ENCODE results near the gene TBC1D17.

DNA sequence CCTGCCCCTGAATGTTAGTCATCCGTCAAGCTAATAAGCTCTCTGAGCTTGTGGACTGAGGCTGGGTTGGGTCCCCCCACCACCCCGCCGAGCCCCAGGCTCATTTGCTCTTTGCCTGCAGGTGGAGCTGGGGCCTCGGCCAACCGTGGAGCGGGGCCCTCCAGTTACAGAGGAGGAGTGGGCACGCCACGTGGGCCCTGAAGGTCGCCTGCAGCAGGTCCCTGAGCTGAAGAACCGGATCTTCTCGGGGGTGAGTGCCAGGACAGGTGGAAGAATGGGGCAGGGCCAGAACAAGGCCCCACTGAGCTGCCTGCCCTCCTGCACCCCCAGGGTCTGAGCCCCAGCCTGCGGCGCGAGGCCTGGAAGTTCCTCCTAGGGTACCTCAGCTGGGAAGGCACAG lies 5.1 kb downstream of the TBC1D17 start:
- no peak for TF ChIP-seq CTCF (IDR thresholded peaks at IDR 0.05; ENCODE audit: low read length)
- no peak for TF ChIP-seq EZH2 (IDR thresholded peaks at IDR 0.05; ENCODE audit: borderline replicate concordance, low read length)
